Measurements from ENCODE around the gene MAN1C1.

DNA sequence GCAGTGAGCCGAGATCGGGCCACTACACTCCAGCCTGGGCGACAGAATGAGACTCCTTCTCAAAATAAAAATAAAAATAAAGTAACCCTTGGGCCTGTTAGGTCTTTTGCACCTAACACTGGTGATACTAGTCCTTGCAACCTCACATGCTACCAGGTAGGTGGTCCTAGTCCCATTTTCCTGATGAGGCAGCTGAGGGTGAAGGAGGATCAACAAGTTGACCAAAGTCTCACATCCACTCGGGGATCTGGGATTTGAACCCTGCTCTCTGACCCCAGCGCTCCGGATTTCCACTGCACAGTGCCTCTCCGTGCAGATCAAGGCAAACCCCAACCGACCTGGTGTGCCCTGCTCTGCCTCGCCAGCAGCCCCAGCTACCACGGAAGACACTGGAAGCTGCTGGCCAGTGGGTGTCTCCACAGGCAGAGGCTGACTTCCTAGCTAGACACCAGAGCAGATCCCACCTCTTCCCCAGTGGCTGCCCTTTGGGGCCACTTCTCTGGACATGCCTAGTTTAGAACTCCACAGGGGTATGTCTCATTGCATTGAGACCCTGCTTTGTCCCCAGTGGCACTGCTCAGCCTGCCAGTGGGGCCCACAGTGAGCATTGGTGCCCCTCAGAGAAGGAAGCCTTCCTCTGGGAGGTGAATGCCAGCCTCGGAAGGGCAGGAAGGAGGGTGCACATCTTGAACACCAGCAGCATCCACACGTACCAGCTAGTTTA, 45.6 kb upstream of the MAN1C1 start:
- TF ChIP-seq ZNF274 (IDR thresholded peaks at IDR 0.05; ENCODE audit: low read depth, low read length) (no peak), YY1 (IDR thresholded peaks at IDR 0.05; ENCODE audit: insufficient read depth, insufficient read length) (no peak), SUZ12 (IDR thresholded peaks at IDR 0.05; ENCODE audit: extremely low read depth, insufficient read depth, insufficient read length) (no peak)

Data from NT2/D1 (cell line).